ENCODE data around the gene OBSL1.

Gene OBSL1

GRCh38 chr2:219612577-219613286 lies 41.4 kb upstream of the OBSL1 start:
- H3K27ac ChIP-seq (ENCODE audit: insufficient read depth, low read length, poor library complexity, severe bottlenecking), result no peak overlapping the region
- no peaks in the 10 kb centered on the region for H3K4me1 ChIP-seq (ENCODE audit: control insufficient read depth, insufficient read depth, low read length, poor library complexity, severe bottlenecking)
- no peaks in the 10 kb centered on the region for H3K27me3 ChIP-seq (replicated peaks; ENCODE audit: control insufficient read depth, insufficient read depth, low read length, poor library complexity, severe bottlenecking)
- no peaks in the 10 kb centered on the region for H3K9me3 ChIP-seq (ENCODE audit: control insufficient read depth, low read length)
- H3K4me3 ChIP-seq (ENCODE audit: insufficient read depth, low read depth, low read length, poor library complexity, severe bottlenecking), result no peak overlapping the region
- H3K36me3 ChIP-seq (ENCODE audit: control insufficient read depth, insufficient read depth, low read length), result peaks cover 26% of the 10 kb centered on the region
- peak in 1 of 3 donors; percentile 2 for DNase-seq

- no peak overlapping the region for H3K4me3 ChIP-seq (ENCODE audit: insufficient read depth, low read depth, low read length, poor library complexity, severe bottlenecking)
- no peak for DNase-seq
- peaks cover 29% of the 10 kb centered on the region for H3K36me3 ChIP-seq (ENCODE audit: control insufficient read depth, insufficient read depth, low read length)
- no peaks in the 10 kb centered on the region for H3K27me3 ChIP-seq (replicated peaks; ENCODE audit: control insufficient read depth, insufficient read depth, low read length, poor library complexity, severe bottlenecking)
- no peaks in the 10 kb centered on the region for H3K9me3 ChIP-seq (ENCODE audit: control insufficient read depth, low read length)
- no peak overlapping the region for H3K27ac ChIP-seq (ENCODE audit: insufficient read depth, low read length, poor library complexity, severe bottlenecking)
- H3K4me1 ChIP-seq (ENCODE audit: control insufficient read depth, insufficient read depth, low read length, poor library complexity, severe bottlenecking), result no peaks in the 10 kb centered on the region
These were observed 40.7 kb upstream of the OBSL1 start for GRCh38 chr2:219611866-219612576.

- DNase-seq, result no peak
- Histone ChIP-seq H3K27ac (ENCODE audit: insufficient read depth, low read length, poor library complexity, severe bottlenecking) (no peak overlapping the region), H3K27me3 (replicated peaks; ENCODE audit: control insufficient read depth, insufficient read depth, low read length, poor library complexity, severe bottlenecking) (no peaks in the 10 kb centered on the region), H3K9me3 (ENCODE audit: control insufficient read depth, low read length) (no peaks in the 10 kb centered on the region), H3K4me3 (ENCODE audit: insufficient read depth, low read depth, low read length, poor library complexity, severe bottlenecking) (no peak overlapping the region), H3K36me3 (ENCODE audit: control insufficient read depth, insufficient read depth, low read length) (peaks cover 36% of the 10 kb centered on the region), H3K4me1 (ENCODE audit: control insufficient read depth, insufficient read depth, low read length, poor library complexity, severe bottlenecking) (no peaks in the 10 kb centered on the region)
These were observed 40.0 kb upstream of the OBSL1 start for GRCh38 chr2:219611306-219611705.

GRCh38 chr2:219609149-219609750 lies 37.9 kb upstream of the OBSL1 start:
- H3K27me3 ChIP-seq (replicated peaks; ENCODE audit: control insufficient read depth, insufficient read depth, low read length, poor library complexity, severe bottlenecking), result no peaks in the 10 kb centered on the region
- no peaks in the 10 kb centered on the region for H3K4me1 ChIP-seq (ENCODE audit: control insufficient read depth, insufficient read depth, low read length, poor library complexity, severe bottlenecking)
- no peak overlapping the region for H3K27ac ChIP-seq (ENCODE audit: insufficient read depth, low read length, poor library complexity, severe bottlenecking)
- DNase-seq, result no peak
- H3K36me3 ChIP-seq (ENCODE audit: control insufficient read depth, insufficient read depth, low read length), result peaks cover 39% of the 10 kb centered on the region
- H3K9me3 ChIP-seq (ENCODE audit: control insufficient read depth, low read length), result no peaks in the 10 kb centered on the region
- H3K4me3 ChIP-seq (ENCODE audit: insufficient read depth, low read depth, low read length, poor library complexity, severe bottlenecking), result no peak overlapping the region

GRCh38 chr2:219608399-219608964 lies 37.1 kb upstream of the OBSL1 start:
- H3K9me3 ChIP-seq (ENCODE audit: control insufficient read depth, low read length), result no peaks in the 10 kb centered on the region
- H3K4me1 ChIP-seq (ENCODE audit: control insufficient read depth, insufficient read depth, low read length, poor library complexity, severe bottlenecking), result no peaks in the 10 kb centered on the region
- H3K36me3 ChIP-seq (ENCODE audit: control insufficient read depth, insufficient read depth, low read length), result peaks cover 39% of the 10 kb centered on the region
- H3K4me3 ChIP-seq (ENCODE audit: insufficient read depth, low read depth, low read length, poor library complexity, severe bottlenecking), result no peak overlapping the region
- no peak for DNase-seq
- H3K27me3 ChIP-seq (replicated peaks; ENCODE audit: control insufficient read depth, insufficient read depth, low read length, poor library complexity, severe bottlenecking), result no peaks in the 10 kb centered on the region
- H3K27ac ChIP-seq (ENCODE audit: insufficient read depth, low read length, poor library complexity, severe bottlenecking), result no peak overlapping the region

- Histone ChIP-seq H3K4me1 (ENCODE audit: control insufficient read depth, insufficient read depth, low read length, poor library complexity, severe bottlenecking) (no peaks in the 10 kb centered on the region), H3K9me3 (ENCODE audit: control insufficient read depth, low read length) (no peaks in the 10 kb centered on the region), H3K36me3 (ENCODE audit: control insufficient read depth, insufficient read depth, low read length) (peaks cover 39% of the 10 kb centered on the region), H3K4me3 (ENCODE audit: insufficient read depth, low read depth, low read length, poor library complexity, severe bottlenecking) (no peak overlapping the region), H3K27me3 (replicated peaks; ENCODE audit: control insufficient read depth, insufficient read depth, low read length, poor library complexity, severe bottlenecking) (no peaks in the 10 kb centered on the region), H3K27ac (ENCODE audit: insufficient read depth, low read length, poor library complexity, severe bottlenecking) (no peak overlapping the region)
- no peak for DNase-seq
These were observed 36.6 kb upstream of the OBSL1 start for GRCh38 chr2:219607931-219608330.

- H3K9me3 ChIP-seq (ENCODE audit: control insufficient read depth, low read length), result no peaks in the 10 kb centered on the region
- H3K27me3 ChIP-seq (replicated peaks; ENCODE audit: control insufficient read depth, insufficient read depth, low read length, poor library complexity, severe bottlenecking), result no peaks in the 10 kb centered on the region
- DNase-seq, result no peak
- H3K4me1 ChIP-seq (ENCODE audit: control insufficient read depth, insufficient read depth, low read length, poor library complexity, severe bottlenecking), result no peaks in the 10 kb centered on the region
- H3K36me3 ChIP-seq (ENCODE audit: control insufficient read depth, insufficient read depth, low read length), result peaks cover 52% of the 10 kb centered on the region
- H3K27ac ChIP-seq (ENCODE audit: insufficient read depth, low read length, poor library complexity, severe bottlenecking), result no peak overlapping the region
- no peak overlapping the region for H3K4me3 ChIP-seq (ENCODE audit: insufficient read depth, low read depth, low read length, poor library complexity, severe bottlenecking)
These were observed 34.2 kb upstream of the OBSL1 start for GRCh38 chr2:219605607-219605954.

GRCh38 chr2:219603771-219604170 lies 32.4 kb upstream of the OBSL1 start:
- Histone ChIP-seq H3K9me3 (ENCODE audit: control insufficient read depth, low read length) (no peaks in the 10 kb centered on the region), H3K27me3 (replicated peaks; ENCODE audit: control insufficient read depth, insufficient read depth, low read length, poor library complexity, severe bottlenecking) (no peaks in the 10 kb centered on the region), H3K36me3 (ENCODE audit: control insufficient read depth, insufficient read depth, low read length) (peaks cover 46% of the 10 kb centered on the region), H3K27ac (ENCODE audit: insufficient read depth, low read length, poor library complexity, severe bottlenecking) (no peak overlapping the region), H3K4me3 (ENCODE audit: insufficient read depth, low read depth, low read length, poor library complexity, severe bottlenecking) (no peak overlapping the region), H3K4me1 (ENCODE audit: control insufficient read depth, insufficient read depth, low read length, poor library complexity, severe bottlenecking) (no peaks in the 10 kb centered on the region)
- no peak for DNase-seq

- Histone ChIP-seq H3K4me1 (ENCODE audit: control insufficient read depth, insufficient read depth, low read length, poor library complexity, severe bottlenecking) (peaks cover 7% of the 10 kb centered on the region), H3K27ac (ENCODE audit: insufficient read depth, low read length, poor library complexity, severe bottlenecking) (peak overlapping the region; percentile 82), H3K36me3 (ENCODE audit: control insufficient read depth, insufficient read depth, low read length) (peaks cover 16% of the 10 kb centered on the region), H3K4me3 (ENCODE audit: insufficient read depth, low read depth, low read length, poor library complexity, severe bottlenecking) (peak overlapping the region; percentile 93), H3K9me3 (ENCODE audit: control insufficient read depth, low read length) (no peaks in the 10 kb centered on the region), H3K27me3 (replicated peaks; ENCODE audit: control insufficient read depth, insufficient read depth, low read length, poor library complexity, severe bottlenecking) (no peaks in the 10 kb centered on the region)
- no peak for DNase-seq
These were observed 27.2 kb upstream of the OBSL1 start for GRCh38 chr2:219598308-219599078.
